GM12878 (cell line): Measurements from ENCODE around the gene SHPK.
A peak's percentile ranks its signal among the peaks of the same experiment; 100 is the strongest.

Source experiments
- EP300 ChIP-seq, 2 experiments: fragments of 150-350 bp in 1 of 2; IDR thresholded peaks; 2 replicates each; pipeline ENCODE4 v1.6.1; 2011 to 2012; ENCODE audit warnings: low read depth in 2 of 2, low read length in 2 of 2, borderline replicate concordance in 1 of 2, improper control_type of control experiment in 1 of 2, inconsistent platforms in 1 of 2; ENCODE audit not compliant: control insufficient read depth in 1 of 2
- IKZF1 ChIP-seq: fragments of 450-650 bp; conservative IDR thresholded peaks from 2 replicates; pipeline ENCODE4 v1.6.1; 2017; ENCODE audit warnings: antibody characterized with exemption, mild to moderate bottlenecking
- JUND ChIP-seq: IDR thresholded peaks from 2 replicates; pipeline ENCODE4 v1.6.1; 2012; ENCODE audit warnings: low read depth, mild to moderate bottlenecking, low read length, improper control_type of control experiment, moderate library complexity
- LARP7 ChIP-seq: fragments of 450-650 bp; IDR thresholded peaks from 2 replicates; pipeline ENCODE4 v1.6.1; 2017; ENCODE audit warnings: mild to moderate bottlenecking
- MEF2A ChIP-seq: IDR thresholded peaks from 2 replicates; pipeline ENCODE4 v1.6.1; 2011; ENCODE audit warnings: low read depth, mild to moderate bottlenecking, low read length, moderate library complexity; ENCODE audit not compliant: insufficient read depth
- POLR2A ChIP-seq: IDR thresholded peaks from 2 replicates; pipeline ENCODE4 v1.6.1; 2011; ENCODE audit warnings: low read depth, mild to moderate bottlenecking, low read length
- RAD51 ChIP-seq: fragments of 450-650 bp; IDR thresholded peaks from 2 replicates; pipeline ENCODE4 v1.6.1; 2016; ENCODE audit warnings: moderate library complexity, mild to moderate bottlenecking, inconsistent platforms
- TAF1 ChIP-seq: IDR thresholded peaks from 2 replicates; pipeline ENCODE4 v1.6.1; 2011; ENCODE audit warnings: mild to moderate bottlenecking, low read depth, low read length, borderline replicate concordance
- USF2 ChIP-seq: IDR thresholded peaks from 2 replicates; pipeline ENCODE4 v1.6.1; 2011; ENCODE audit warnings: low read depth, low read length, improper control_type of control experiment, borderline replicate concordance
- YY1 ChIP-seq: IDR thresholded peaks from 2 replicates; pipeline ENCODE4 v1.6.1; 2011; ENCODE audit warnings: low read depth, mild to moderate bottlenecking, low read length
- TF ChIP-seq, protein P1 (sequence below), 3 experiments: IDR thresholded peaks in 2 of 3; conservative IDR thresholded peaks in 1 of 3; 2 replicates each; pipeline ENCODE4 v1.5.1; 2011; ENCODE audit warnings: low read depth in 3 of 3, low read length in 3 of 3, mild to moderate bottlenecking in 3 of 3, control low read depth in 2 of 3, moderate library complexity in 2 of 3, inconsistent platforms in 1 of 3, mixed read lengths in 1 of 3; ENCODE audit not compliant: control insufficient read depth in 2 of 3, insufficient read depth in 1 of 3; ENCODE audit errors: extremely low read depth in 1 of 3

- TF ChIP-seq, protein P1, sequence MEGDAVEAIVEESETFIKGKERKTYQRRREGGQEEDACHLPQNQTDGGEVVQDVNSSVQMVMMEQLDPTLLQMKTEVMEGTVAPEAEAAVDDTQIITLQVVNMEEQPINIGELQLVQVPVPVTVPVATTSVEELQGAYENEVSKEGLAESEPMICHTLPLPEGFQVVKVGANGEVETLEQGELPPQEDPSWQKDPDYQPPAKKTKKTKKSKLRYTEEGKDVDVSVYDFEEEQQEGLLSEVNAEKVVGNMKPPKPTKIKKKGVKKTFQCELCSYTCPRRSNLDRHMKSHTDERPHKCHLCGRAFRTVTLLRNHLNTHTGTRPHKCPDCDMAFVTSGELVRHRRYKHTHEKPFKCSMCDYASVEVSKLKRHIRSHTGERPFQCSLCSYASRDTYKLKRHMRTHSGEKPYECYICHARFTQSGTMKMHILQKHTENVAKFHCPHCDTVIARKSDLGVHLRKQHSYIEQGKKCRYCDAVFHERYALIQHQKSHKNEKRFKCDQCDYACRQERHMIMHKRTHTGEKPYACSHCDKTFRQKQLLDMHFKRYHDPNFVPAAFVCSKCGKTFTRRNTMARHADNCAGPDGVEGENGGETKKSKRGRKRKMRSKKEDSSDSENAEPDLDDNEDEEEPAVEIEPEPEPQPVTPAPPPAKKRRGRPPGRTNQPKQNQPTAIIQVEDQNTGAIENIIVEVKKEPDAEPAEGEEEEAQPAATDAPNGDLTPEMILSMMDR (IDR thresholded peaks at IDR 0.05 in 2 of 3, conservative IDR thresholded peaks at IDR 0.05 in 1 of 3; ENCODE audit: control insufficient read depth in 2 of 3, extremely low read depth in 1 of 3, insufficient read depth in 1 of 3, low read depth in 3 of 3, low read length in 3 of 3) = peak; percentile 48 to 63 (median 49)
- no peak for TF ChIP-seq MEF2A
- no peak for TF ChIP-seq JUND
- TF ChIP-seq POLR2A = no peak
- TF ChIP-seq YY1 = no peak
- TF ChIP-seq IKZF1 = no peak
- TF ChIP-seq LARP7 = no peak
- TF ChIP-seq RAD51 = no peak
- TF ChIP-seq TAF1 = no peak
- TF ChIP-seq USF2 = no peak
- TF ChIP-seq EP300 (IDR thresholded peaks at IDR 0.05; ENCODE audit: borderline replicate concordance in 1 of 2, control insufficient read depth in 1 of 2, low read depth in 2 of 2, low read length in 2 of 2) = no peak
These were observed 11.9 kb upstream of the SHPK start for GRCh38 chr17:3647769-3648555.
